SU-DHL-6 (cell line): ENCODE results near the gene BTNL3.

Source experiments
- H2AFZ ChIP-seq: fragments of 200-600 bp; sonication (generic); 2 replicates; pipeline ENCODE4 v1.6.1; 2014; ENCODE audit warnings: low read depth, mild to moderate bottlenecking, moderate library complexity, mixed read lengths, antibody characterized with exemption, low read length; ENCODE audit not compliant: severe bottlenecking
- H3F3A ChIP-seq: fragments of 200-600 bp; shearing (Covaris generic); 2 replicates; pipeline ENCODE4 v1.6.0; 2016; ENCODE audit warnings: antibody characterized with exemption, mild to moderate bottlenecking; ENCODE audit not compliant: insufficient read depth
- H3K27ac ChIP-seq: fragments of 200-600 bp; sonication (generic); 2 replicates; pipeline ENCODE4 v1.5.1; 2016; ENCODE audit warnings: low read depth, mild to moderate bottlenecking, low read length, moderate library complexity, mixed read lengths
- H3K27me3 ChIP-seq: fragments of 200-600 bp; sonication (generic), shearing (Covaris generic); 2 replicates; pipeline ENCODE4 v1.6.0; 2014; ENCODE audit warnings: mild to moderate bottlenecking, low read length
- H3K36me3 ChIP-seq: fragments of 200-600 bp; sonication (generic); 2 replicates; pipeline ENCODE4 v1.6.1; 2014; ENCODE audit warnings: mild to moderate bottlenecking, low read length, mixed read lengths
- H3K4me2 ChIP-seq: fragments of 300-600, 200-600 bp; shearing (Covaris generic), sonication (generic); 2 replicates; pipeline ENCODE4 v1.6.0; 2014; ENCODE audit warnings: low read length, low read depth, mild to moderate bottlenecking; ENCODE audit not compliant: poor library complexity, severe bottlenecking
- H3K4me3 ChIP-seq: fragments of 200-600 bp; sonication (generic); 2 replicates; pipeline ENCODE4 v1.5.1; 2014; ENCODE audit warnings: antibody characterized with exemption, low read length, mild to moderate bottlenecking, mixed read lengths; ENCODE audit not compliant: insufficient read depth, poor library complexity, severe bottlenecking
- H3K79me2 ChIP-seq: fragments of 200-600 bp; sonication (generic); 2 replicates; pipeline ENCODE4 v1.6.1; 2014; ENCODE audit warnings: mild to moderate bottlenecking, low read length, moderate library complexity; ENCODE audit not compliant: insufficient read depth
- H3K9ac ChIP-seq: fragments of 200-600 bp; sonication (generic); 2 replicates; pipeline ENCODE4 v1.7.0; 2014; ENCODE audit warnings: mild to moderate bottlenecking, low read length
- H3K9me2 ChIP-seq: fragments of 200-600 bp; sonication (generic); replicated peaks from 2 replicates; pipeline ENCODE4 v1.6.1; 2014; ENCODE audit warnings: low read length; ENCODE audit not compliant: insufficient read depth
- H3K9me3 ChIP-seq: fragments of 200-600 bp; sonication (generic); 2 replicates; pipeline ENCODE4 v1.6.1; 2014; ENCODE audit warnings: low read length, mixed read lengths; ENCODE audit not compliant: insufficient read depth
- H4K20me1 ChIP-seq: fragments of 200-600 bp; sonication (generic); 2 replicates; pipeline ENCODE4 v1.6.1; 2014; ENCODE audit warnings: low read depth, mild to moderate bottlenecking, antibody characterized with exemption, low read length, moderate library complexity, mixed read lengths
- CTCF ChIP-seq: fragments of 200-600 bp; sonication (generic); IDR thresholded peaks from one replicate; pipeline ENCODE4 v1.5.1; 2017; ENCODE audit warnings: antibody characterized with exemption, mild to moderate bottlenecking, low read length, moderate library complexity; ENCODE audit not compliant: insufficient read depth, poor library complexity, severe bottlenecking
- EZH2phosphoT487 ChIP-seq: fragments of 200-600 bp; sonication (generic), shearing (Covaris generic); conservative IDR thresholded peaks from 2 replicates; pipeline ENCODE4 v1.6.1; 2018; ENCODE audit warnings: mild to moderate bottlenecking, antibody characterized with exemption, low read length, moderate library complexity, mixed read lengths

The BTNL3 gene

GRCh38 chr5:181042036-181042713, 53.5 kb downstream of the BTNL3 start:
- no peaks in the 10 kb centered on the region for H3F3A ChIP-seq
- no peak overlapping the region for H3K4me3 ChIP-seq
- no peaks in the 10 kb centered on the region for H3K27me3 ChIP-seq
- no peak overlapping the region for H3K9ac ChIP-seq
- no peaks in the 10 kb centered on the region for H4K20me1 ChIP-seq
- no peak for TF ChIP-seq CTCF
- TF ChIP-seq EZH2phosphoT487: no peak
- no peak overlapping the region for H2AFZ ChIP-seq
- H3K9me3 ChIP-seq: no peaks in the 10 kb centered on the region
- H3K79me2 ChIP-seq: no peaks in the 10 kb centered on the region
- no peak overlapping the region for H3K27ac ChIP-seq
- no peaks in the 10 kb centered on the region for H3K36me3 ChIP-seq
- no peaks in the 10 kb centered on the region for H3K9me2 ChIP-seq
- H3K4me2 ChIP-seq: no peak overlapping the region

GRCh38 chr5:181042722-181043121, 54.1 kb downstream of the BTNL3 start:
- no peak overlapping the region for H2AFZ ChIP-seq
- no peaks in the 10 kb centered on the region for H3K27me3 ChIP-seq
- no peak overlapping the region for H3K9ac ChIP-seq
- no peaks in the 10 kb centered on the region for H3K79me2 ChIP-seq
- H3F3A ChIP-seq: no peaks in the 10 kb centered on the region
- no peak overlapping the region for H3K4me2 ChIP-seq
- H3K9me3 ChIP-seq: no peaks in the 10 kb centered on the region
- H3K9me2 ChIP-seq: no peaks in the 10 kb centered on the region
- no peaks in the 10 kb centered on the region for H4K20me1 ChIP-seq
- H3K4me3 ChIP-seq: no peak overlapping the region
- no peak overlapping the region for H3K27ac ChIP-seq
- H3K36me3 ChIP-seq: no peaks in the 10 kb centered on the region
- TF ChIP-seq EZH2phosphoT487 (no peak), CTCF (no peak)

- H3K9ac ChIP-seq: no peak overlapping the region
- no peak overlapping the region for H2AFZ ChIP-seq
- no peak overlapping the region for H3K27ac ChIP-seq
- no peaks in the 10 kb centered on the region for H3K79me2 ChIP-seq
- no peak overlapping the region for H3K4me2 ChIP-seq
- TF ChIP-seq EZH2phosphoT487: no peak
- TF ChIP-seq CTCF: peak; percentile 11
- no peaks in the 10 kb centered on the region for H3K27me3 ChIP-seq
- no peaks in the 10 kb centered on the region for H4K20me1 ChIP-seq
- no peaks in the 10 kb centered on the region for H3K36me3 ChIP-seq
- H3K9me3 ChIP-seq: no peaks in the 10 kb centered on the region
- no peaks in the 10 kb centered on the region for H3K9me2 ChIP-seq
- no peak overlapping the region for H3K4me3 ChIP-seq
- no peaks in the 10 kb centered on the region for H3F3A ChIP-seq
Observed at GRCh38 chr5:181043285-181044092, 54.8 kb downstream of the BTNL3 start.
